C4-2B (cell line): Measurements from ENCODE around the gene RRAS2.

ENCODE experiments used
- CTCF ChIP-seq: fragments of 450-650 bp; conservative IDR thresholded peaks from 2 replicates; pipeline ENCODE4 v1.5.1; 2017; ENCODE audit warnings: mild to moderate bottlenecking
- ZFX ChIP-seq: fragments of 450-650 bp; IDR thresholded peaks from 2 replicates; pipeline ENCODE4 v1.6.1; 2017

- no peak for TF ChIP-seq ZFX
- no peak for TF ChIP-seq CTCF
Observed at GRCh38 chr11:14310679-14311078, 48.3 kb downstream of the RRAS2 start.
